Ascending aorta (tissue), 2 donors: ENCODE results near the gene ANKIB1. TPM values are rescaled to one million over a fixed set of nuclear protein-coding genes. Genes with fewer than 3 reads are reported as not detected.
"Not testable (repeated sequence)": the region's sequence is repeated elsewhere in the genome, so short reads cannot be mapped to it uniquely, and the experiment has no call there.

Experiments
- DNase-seq, 2 donors: peaks; one replicate each; pipeline ENCODE4 v3.0.0-alpha.2; 2019; ENCODE audit warnings: low spot score in 2 of 2
- H3K27ac ChIP-seq, 2 donors: fragments of 200-600 bp; sonication (generic); one replicate each; pipeline ENCODE4 v1.5.1; 2016 to 2017; ENCODE audit warnings: mild to moderate bottlenecking in 1 of 2
- H3K27me3 ChIP-seq: fragments of 200-600 bp; sonication (generic); one replicate; pipeline ENCODE4 v1.5.1; 2017
- H3K36me3 ChIP-seq, 2 donors: fragments of 200-600 bp; sonication (generic); one replicate each; pipeline ENCODE4 v1.5.1; 2016
- H3K4me1 ChIP-seq, 2 donors: fragments of 200-600 bp; sonication (generic); one replicate each; pipeline ENCODE4 v1.5.1; 2016 to 2017; ENCODE audit warnings: mild to moderate bottlenecking in 1 of 2
- H3K4me3 ChIP-seq, 2 donors: fragments of 200-600 bp; sonication (generic); one replicate each; pipeline ENCODE4 v1.5.1; 2016 to 2017; ENCODE audit warnings: mild to moderate bottlenecking in 1 of 2
- H3K9me3 ChIP-seq, 2 donors: fragments of 200-600 bp; sonication (generic); one replicate each; pipeline ENCODE4 v1.5.1; 2016
- intact Hi-C: fragments of 100-400 bp; cut with DNase I; formaldehyde crosslinking; loops from one replicate; pipeline ENCODE4 v1.15.1; 2023
- total RNA-seq: library from RNA; depleted of rRNA; stranded (reverse); fragments of >200 nt; gene quantifications from one replicate; pipeline ENCODE4 v1.1.0, GENCODE V29; 2016
- TF ChIP-seq, protein P1 (sequence below), 3 experiments: fragments of 200-600 bp in 2 of 3; fragments of 450-650 bp in 1 of 3; sonication (generic) in 2 of 3; IDR thresholded peaks; one replicate each; pipeline ENCODE4 v1.5.1; 2016 to 2019; ENCODE audit warnings: antibody characterized with exemption in 3 of 3, mild to moderate bottlenecking in 1 of 3, moderate library complexity in 1 of 3

Gene ANKIB1
- total RNA-seq, 1 donor from 2014 or later, result 27.4 TPM

DNA sequence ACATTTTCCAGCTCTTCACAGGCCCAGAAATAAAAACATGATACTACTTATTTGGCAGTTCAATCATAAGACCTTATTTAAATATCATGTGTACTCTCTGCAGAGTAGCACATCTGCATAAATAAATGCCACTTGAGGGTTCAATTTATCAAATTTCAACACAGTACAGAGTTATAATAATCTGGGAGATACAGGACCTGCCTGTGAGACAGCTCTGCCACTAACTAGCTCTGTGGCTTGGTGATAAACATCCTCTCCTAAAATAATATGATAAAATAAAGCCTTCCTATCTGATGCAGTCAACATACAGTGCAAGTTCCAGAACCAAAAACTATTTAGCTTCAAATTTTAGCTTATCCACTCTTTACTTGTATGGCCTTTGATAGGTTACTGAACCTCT lies 110.6 kb downstream of the ANKIB1 start:
- TF ChIP-seq, protein P1, sequence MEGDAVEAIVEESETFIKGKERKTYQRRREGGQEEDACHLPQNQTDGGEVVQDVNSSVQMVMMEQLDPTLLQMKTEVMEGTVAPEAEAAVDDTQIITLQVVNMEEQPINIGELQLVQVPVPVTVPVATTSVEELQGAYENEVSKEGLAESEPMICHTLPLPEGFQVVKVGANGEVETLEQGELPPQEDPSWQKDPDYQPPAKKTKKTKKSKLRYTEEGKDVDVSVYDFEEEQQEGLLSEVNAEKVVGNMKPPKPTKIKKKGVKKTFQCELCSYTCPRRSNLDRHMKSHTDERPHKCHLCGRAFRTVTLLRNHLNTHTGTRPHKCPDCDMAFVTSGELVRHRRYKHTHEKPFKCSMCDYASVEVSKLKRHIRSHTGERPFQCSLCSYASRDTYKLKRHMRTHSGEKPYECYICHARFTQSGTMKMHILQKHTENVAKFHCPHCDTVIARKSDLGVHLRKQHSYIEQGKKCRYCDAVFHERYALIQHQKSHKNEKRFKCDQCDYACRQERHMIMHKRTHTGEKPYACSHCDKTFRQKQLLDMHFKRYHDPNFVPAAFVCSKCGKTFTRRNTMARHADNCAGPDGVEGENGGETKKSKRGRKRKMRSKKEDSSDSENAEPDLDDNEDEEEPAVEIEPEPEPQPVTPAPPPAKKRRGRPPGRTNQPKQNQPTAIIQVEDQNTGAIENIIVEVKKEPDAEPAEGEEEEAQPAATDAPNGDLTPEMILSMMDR (IDR thresholded peaks at IDR 0.05), result no peak
- H3K9me3 ChIP-seq, result no peaks in the 10 kb centered on the region
- intact Hi-C loops, result no loop called here
- H3K36me3 ChIP-seq, result peaks cover 12 to 27% of the 10 kb centered on the region in 2 donors
- H3K4me1 ChIP-seq, result no peaks in the 10 kb centered on the region
- no peaks in the 10 kb centered on the region for H3K27me3 ChIP-seq
- H3K27ac ChIP-seq, result no peak overlapping the region
- no peak for DNase-seq
- no peak overlapping the region for H3K4me3 ChIP-seq

DNA sequence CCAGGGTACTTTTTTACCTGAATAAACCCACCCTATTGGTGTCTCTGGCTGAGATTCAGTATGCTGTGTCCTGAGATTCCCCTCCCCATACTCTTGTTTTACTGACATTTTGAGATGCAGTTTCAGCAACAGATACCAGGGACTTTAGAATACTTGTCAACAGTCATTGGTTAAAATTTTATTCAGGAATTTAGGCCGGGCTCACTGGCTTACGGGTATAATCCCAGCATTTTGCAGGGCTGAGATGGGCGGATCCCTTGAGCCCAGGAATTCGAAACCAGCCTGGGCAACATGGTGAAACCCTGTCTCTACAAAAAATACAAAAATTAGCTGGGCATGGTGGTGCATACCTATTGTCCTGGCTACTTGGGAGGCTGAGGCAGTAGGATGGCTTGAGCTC lies 111.5 kb downstream of the ANKIB1 start:
- peaks cover 11 to 24% of the 10 kb centered on the region in 2 donors for H3K36me3 ChIP-seq
- H3K27ac ChIP-seq, result no peak overlapping the region

DNA sequence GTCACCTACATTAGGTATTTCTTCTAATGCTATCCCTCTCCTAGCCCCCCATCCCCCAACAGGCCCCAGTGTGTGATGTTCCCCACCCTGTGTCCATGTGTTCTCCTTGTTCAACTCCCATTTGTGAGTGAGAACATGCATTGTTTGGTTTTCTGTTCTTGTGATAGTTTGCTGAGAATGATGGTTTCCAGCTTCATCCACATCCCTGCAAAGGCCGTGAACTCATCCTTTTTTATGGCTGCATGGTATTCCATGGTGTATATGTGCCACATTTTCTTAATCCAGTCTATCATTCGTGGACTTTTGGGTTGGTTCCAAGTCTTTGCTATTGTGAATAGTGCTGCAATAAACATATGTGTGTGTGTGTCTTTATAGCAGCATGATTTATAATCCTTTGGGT lies 113.4 kb downstream of the ANKIB1 start:
- H3K27me3 ChIP-seq, DNase-seq, intact Hi-C loops, H3K4me3 ChIP-seq, H3K27ac ChIP-seq, H3K9me3 ChIP-seq, H3K4me1 ChIP-seq: not testable (repeated sequence)
- peaks cover 14 to 28% of the 10 kb centered on the region in 2 donors for H3K36me3 ChIP-seq

More for the DNA sequence above, 111.5 kb downstream of the ANKIB1 start:
- Histone ChIP-seq H3K27me3 (no peaks in the 10 kb centered on the region), H3K4me1 (no peaks in the 10 kb centered on the region), H3K9me3 (no peaks in the 10 kb centered on the region), H3K4me3 (no peak overlapping the region)
- intact Hi-C loops, result no loop called here
- TF ChIP-seq, protein P1 (IDR thresholded peaks at IDR 0.05), result no peak
- DNase-seq, result no peak

DNA sequence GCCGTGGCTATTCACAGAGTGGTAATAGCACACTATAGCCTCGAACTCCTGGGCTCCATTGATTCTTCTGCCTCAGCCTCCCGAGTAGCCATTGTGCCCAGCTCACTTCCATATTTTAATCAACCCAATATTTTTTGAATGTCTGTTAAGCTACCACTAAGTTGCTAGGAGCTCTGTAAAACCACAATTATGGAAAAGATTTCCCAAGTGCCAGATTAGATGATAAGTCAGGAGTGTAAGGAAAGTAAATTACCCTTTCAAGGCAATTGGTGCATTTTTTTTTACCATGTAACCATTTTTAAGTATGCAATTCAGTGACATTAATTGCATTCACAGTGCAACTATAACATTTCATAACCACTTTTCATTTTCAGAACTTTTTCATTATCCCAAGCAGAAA lies 114.0 kb downstream of the ANKIB1 start:
- TF ChIP-seq, protein P1 (IDR thresholded peaks at IDR 0.05), result no peak
- H3K9me3 ChIP-seq, result no peaks in the 10 kb centered on the region
- H3K27ac ChIP-seq, result no peak overlapping the region
- no peaks in the 10 kb centered on the region for H3K4me1 ChIP-seq
- intact Hi-C loops, result no loop called here
- H3K4me3 ChIP-seq, result no peak overlapping the region
- no peaks in the 10 kb centered on the region for H3K27me3 ChIP-seq
- no peak for DNase-seq
- H3K36me3 ChIP-seq, result peaks cover 12 to 28% of the 10 kb centered on the region in 2 donors

DNA sequence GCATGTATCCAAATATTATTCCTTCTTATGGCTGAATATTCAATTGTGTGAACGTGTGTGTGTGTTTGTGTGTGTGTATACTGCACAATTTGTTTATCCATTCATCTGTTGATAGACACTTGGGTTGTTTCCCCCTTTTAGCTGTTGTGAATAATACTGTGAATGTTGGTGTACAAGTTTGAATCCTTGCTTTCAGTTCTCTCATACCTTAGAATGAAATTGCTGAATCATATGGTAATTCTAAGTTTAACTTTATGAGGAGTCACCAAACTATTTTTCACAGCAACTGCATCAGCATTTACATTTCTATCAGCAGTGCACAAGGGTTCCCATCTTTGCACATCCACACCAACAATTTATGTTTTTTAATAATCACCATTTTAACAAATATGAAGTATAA lies 114.6 kb downstream of the ANKIB1 start:
- no peaks in the 10 kb centered on the region for H3K27me3 ChIP-seq
- H3K4me1 ChIP-seq, result no peaks in the 10 kb centered on the region
- DNase-seq, result no peak
- H3K36me3 ChIP-seq, result peaks cover 10 to 28% of the 10 kb centered on the region in 2 donors
- H3K9me3 ChIP-seq, result no peaks in the 10 kb centered on the region
- intact Hi-C loops, result no loop called here
- TF ChIP-seq, protein P1 (IDR thresholded peaks at IDR 0.05), result no peak
- H3K4me3 ChIP-seq, result no peak overlapping the region
- no peak overlapping the region for H3K27ac ChIP-seq

DNA sequence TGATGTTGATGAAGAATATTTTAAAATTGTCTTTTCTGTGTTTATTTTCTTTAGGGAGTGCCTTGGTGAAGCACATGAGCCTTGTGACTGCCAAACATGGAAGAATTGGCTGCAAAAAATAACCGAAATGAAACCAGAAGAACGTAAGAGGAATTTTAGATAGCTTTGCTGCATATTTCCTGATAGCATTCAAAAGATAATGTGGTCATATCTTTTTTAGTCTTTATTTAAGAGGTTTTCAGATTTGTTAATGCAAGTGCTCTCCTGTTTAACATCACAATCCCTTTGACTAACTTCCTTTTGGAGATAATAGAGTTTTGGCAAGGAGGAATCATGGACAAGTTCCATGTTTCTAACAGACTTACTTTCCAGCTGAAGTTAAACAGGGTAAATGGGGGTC lies 116.4 kb downstream of the ANKIB1 start:
- no peaks in the 10 kb centered on the region for H3K4me1 ChIP-seq
- intact Hi-C loops, result no loop called here
- no peak for DNase-seq
- H3K9me3 ChIP-seq, result no peaks in the 10 kb centered on the region
- no peak overlapping the region for H3K4me3 ChIP-seq
- H3K27ac ChIP-seq, result no peak overlapping the region
- H3K36me3 ChIP-seq, result peaks cover 8 to 27% of the 10 kb centered on the region in 2 donors
- TF ChIP-seq, protein P1 (IDR thresholded peaks at IDR 0.05), result no peak
- no peaks in the 10 kb centered on the region for H3K27me3 ChIP-seq
